Gastroesophageal sphincter (tissue), 3 donors: Measurements from ENCODE around the gene HCN4.

Experiments
- CTCF ChIP-seq, 4 experiments: fragments of 200-600 bp in 2 of 4; fragments of 450-650 bp in 2 of 4; sonication (generic) in 1 of 4; IDR thresholded peaks; one replicate each; pipeline ENCODE4 v1.5.1; 2017 to 2019; ENCODE audit warnings: antibody characterized with exemption in 4 of 4, mild to moderate bottlenecking in 2 of 4, moderate library complexity in 2 of 4
- EP300 ChIP-seq: sonication (generic); formaldehyde crosslinking; IDR thresholded peaks from one replicate; pipeline ENCODE4 v1.6.1; 2017; ENCODE audit warnings: antibody characterized with exemption, mild to moderate bottlenecking
- POLR2A ChIP-seq, 2 donors: fragments of 450-650 bp; IDR thresholded peaks; one replicate each; pipeline ENCODE4 v1.6.1; 2017; ENCODE audit warnings: antibody characterized with exemption in 2 of 2, mild to moderate bottlenecking in 2 of 2, moderate library complexity in 1 of 2

- TF ChIP-seq CTCF (IDR thresholded peaks at IDR 0.05) (no peak), POLR2A (IDR thresholded peaks at IDR 0.05) (no peak), EP300 (no peak)
Measured at GRCh38 chr15:73349191-73349590, 19.6 kb downstream of the HCN4 start.
